ENCODE measurements around the gene MCIDAS. TPM values are rescaled to one million over a fixed set of nuclear protein-coding genes. Genes with fewer than 3 reads are reported as not detected.

Gene MCIDAS
- total RNA-seq, 1 experiment from 2014 or later: 0.29 TPM

- DNase-seq (ENCODE audit: low read depth): no peak
These were observed 55.6 kb downstream of the MCIDAS start for GRCh38 chr5:55171471-55171870.

Other genes with a start within 250 kb of the MCIDAS start
- gene ESM1, start 241.7 kb downstream of the MCIDAS start, total RNA-seq (2014; rRNA removed): 0.98 and 6.7 TPM in 2 replicates
- not detected in 2 replicates for gene GZMK, start 203.1 kb downstream of the MCIDAS start, total RNA-seq (2014; rRNA removed)
- not detected in 2 replicates for gene GZMA, start 124.7 kb downstream of the MCIDAS start, total RNA-seq (2014; rRNA removed)
- 129 and 135 TPM in 2 replicates for gene GPX8, start 67.1 kb downstream of the MCIDAS start, total RNA-seq (2014; rRNA removed)
- gene CDC20B, start 54.1 kb downstream of the MCIDAS start, total RNA-seq (2014; rRNA removed): not detected in 2 replicates
- 0.23 and 0.32 TPM in 2 replicates for gene CCNO, start 6.3 kb upstream of the MCIDAS start, total RNA-seq (2014; rRNA removed)
- 37.8 and 40.3 TPM in 2 replicates for gene DHX29, start 80.4 kb upstream of the MCIDAS start, total RNA-seq (2014; rRNA removed)
- 110 and 115 TPM in 2 replicates for gene MTREX, start 80.7 kb upstream of the MCIDAS start, total RNA-seq (2014; rRNA removed)

Measured in LHCN-M2 (cell line).